Stimulated activated CD4-positive, alpha-beta T cell treated with anti-CD3 and anti-CD28 coated beads, Interleukin-4, amount 100 ng/mL, for 4 hours (primary cell): Measurements from ENCODE around the gene UFSP1.
A peak's percentile ranks its signal among the peaks of the same experiment; 100 is the strongest.

ENCODE experiments used
- DNase-seq, 2 experiments: peaks; one replicate each; pipeline ENCODE4 v3.0.0-alpha.2; 2020

Gene UFSP1

DNA sequence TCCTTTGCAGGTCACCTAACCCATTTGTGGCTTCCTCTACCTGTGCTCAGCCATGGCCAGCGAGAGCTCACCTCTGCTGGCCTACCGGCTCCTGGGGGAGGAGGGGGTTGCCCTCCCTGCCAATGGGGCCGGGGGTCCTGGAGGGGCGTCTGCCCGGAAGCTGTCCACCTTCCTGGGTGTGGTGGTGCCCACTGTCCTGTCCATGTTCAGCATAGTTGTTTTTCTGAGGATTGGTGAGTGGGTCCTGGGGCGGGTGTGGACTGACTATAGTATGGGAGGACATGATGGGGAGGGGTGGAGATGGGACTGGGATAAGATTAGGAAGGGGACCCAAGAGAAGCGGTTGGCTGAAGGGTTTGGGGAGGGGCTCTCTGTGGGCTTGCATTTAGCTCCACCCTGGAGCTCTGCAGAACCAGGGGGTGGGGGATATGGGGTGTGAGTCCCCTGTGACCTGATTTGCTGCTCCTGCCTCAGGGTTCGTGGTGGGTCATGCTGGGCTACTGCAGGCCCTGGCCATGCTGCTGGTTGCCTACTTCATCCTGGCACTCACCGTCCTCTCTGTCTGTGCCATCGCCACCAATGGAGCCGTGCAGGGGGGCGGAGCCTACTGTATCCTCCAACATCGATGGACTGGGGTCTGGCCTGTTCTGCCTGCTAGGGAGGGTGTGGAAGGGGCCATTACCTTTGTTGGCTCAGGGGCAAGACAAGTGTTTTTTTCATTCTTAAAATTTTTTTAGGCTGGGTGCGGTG lies 35.2 kb downstream of the UFSP1 start:
- DNase-seq: no peak

DNA sequence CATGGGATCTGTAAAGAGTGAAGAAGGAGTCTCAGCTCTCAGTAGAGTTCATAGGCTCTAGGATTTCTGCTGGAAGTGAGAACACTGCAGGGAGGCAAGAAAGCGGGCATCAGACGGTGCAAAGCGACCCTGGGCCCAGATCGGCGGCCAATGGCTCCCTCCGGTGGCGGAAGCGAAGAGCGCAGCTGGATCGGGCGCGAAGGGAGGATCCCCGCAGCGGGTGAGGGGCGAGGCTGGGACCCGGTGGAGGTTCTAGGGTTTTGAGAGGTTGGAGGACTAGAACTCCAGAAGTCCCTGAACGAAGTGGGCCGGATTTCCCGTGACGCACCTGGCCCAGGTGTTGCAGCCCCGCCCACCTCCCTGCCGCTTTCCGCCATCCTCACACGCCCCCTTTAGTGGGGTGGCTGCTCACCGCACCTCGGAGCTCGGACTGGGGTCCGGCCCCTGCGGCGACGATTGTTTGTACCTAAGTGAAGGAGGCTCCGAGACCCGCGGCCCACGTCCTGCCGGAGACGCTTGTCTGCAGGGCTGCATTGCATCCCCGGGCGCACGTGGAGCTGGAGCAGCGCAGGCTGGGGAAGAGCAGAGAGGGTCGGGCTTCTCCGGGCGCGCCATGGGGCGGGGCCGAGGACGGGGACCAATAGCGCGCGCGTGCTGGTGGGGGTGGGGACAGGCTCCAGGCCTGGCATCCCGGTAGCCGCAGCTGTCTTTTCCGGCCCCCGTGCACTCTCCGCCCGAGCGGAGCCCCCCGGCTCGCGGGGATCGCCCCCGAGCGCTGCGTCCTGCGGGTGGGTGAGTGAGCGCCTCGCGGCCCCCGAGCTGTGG lies 37.3 kb downstream of the UFSP1 start, which contains the start of gene SLC12A9:
TSS of gene SLC12A9 (plus strand) at position 666 of the 825 bp plus-strand sequence. CDS start 1,485 bp downstream, outside the sequence.
- peak; percentile 82 to 87 for DNase-seq

DNA sequence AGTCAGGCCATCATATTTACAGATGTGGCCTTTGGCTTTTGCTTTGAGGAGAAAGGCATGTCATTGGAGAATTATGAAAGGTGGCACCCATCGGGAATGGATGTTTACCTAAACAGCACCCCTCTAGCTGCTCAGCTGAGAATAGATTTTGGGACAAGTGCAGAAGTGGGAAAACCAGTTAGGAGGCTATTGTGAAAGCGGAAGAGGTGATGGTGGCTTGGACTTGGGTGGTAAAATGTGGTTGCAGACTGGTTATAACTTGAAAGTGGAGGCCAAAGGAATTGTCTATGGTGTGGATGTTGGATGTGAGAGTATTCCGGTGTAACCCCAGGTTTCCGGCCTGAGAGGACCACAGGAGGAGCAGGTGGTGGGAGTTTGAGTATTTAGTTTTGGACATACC lies 42.2 kb downstream of the UFSP1 start:
- DNase-seq: no peak

DNA sequence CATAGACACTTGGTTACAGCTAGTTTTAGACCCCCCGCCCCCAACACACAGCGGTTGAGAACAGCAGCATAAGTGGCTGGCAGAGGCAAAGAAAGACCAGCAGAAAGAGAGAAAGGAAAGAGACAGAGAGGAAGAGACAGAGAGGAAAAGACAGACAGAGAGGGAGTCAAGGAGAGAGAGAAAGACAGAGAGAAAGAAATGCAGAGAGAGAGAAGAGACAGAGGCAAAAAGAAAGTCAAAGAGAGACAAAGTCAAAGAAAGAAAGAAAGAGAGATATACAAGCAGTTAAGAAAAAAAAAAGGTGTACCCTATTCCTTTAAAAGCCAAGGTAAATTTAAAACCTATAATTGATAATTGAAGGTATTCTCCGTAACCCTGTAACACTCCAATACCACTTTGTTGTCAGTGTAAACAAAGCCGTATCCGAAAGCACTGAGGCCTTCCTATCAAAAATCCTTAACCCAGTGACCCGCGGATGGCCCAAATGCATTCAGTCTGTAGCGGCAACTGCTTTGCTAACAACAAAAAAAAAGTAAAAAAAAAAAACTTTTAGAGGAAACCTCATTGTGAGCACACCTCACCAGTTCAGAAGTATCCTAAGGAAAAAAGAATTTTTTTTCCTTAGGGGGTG lies 48.9 kb downstream of the UFSP1 start:
- no peak for DNase-seq

DNA sequence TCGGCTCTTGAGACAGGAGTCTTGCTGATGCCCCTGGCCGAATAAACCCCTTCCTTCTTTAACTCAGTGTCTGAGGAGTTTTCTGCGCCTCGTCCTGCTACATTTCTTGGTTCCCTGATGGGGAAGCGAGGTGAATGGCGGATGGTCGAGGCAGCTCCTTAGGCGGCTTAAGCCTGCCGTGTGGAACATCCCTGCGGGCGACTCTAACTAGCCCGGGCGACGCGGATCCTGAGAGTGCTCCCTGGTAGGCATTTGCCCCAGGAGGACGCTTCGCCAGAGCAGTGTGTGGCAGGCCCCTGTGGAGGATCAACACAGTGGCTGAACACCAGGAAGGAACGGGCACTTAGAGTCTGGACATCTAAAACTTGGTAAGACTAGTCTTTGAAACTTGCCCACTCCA lies 50.2 kb downstream of the UFSP1 start:
- no peak for DNase-seq
